Activated T-helper 1 cell treated with anti-CD3 and anti-CD28 coated beads, Interleukin-12 subunit alpha, Interleukin-12 subunit beta, Interleukin-2, Interleukin-4 antibody, amounts not matched to agents 30 ng/mL and 10 ng/mL and 1 ng/mL, durations not matched to agents 14 hours and 24 hours and 36 hours (primary cell): ENCODE data around the gene ERC1. TPM values are rescaled to one million over a fixed set of nuclear protein-coding genes. Genes with fewer than 3 reads are reported as not detected.
"Not testable (repeated sequence)": the region's sequence is repeated elsewhere in the genome, so short reads cannot be mapped to it uniquely, and the experiment has no call there.

Source experiments
- DNase-seq: peaks from one replicate; pipeline ENCODE4 v3.0.0; 2021; ENCODE audit warnings: low spot score
- H3K27ac Mint-ChIP-seq: one replicate; pipeline ENCODE4 v1.8.0; 2021; ENCODE audit warnings: mild to moderate bottlenecking, mixed read lengths
- H3K27me3 Mint-ChIP-seq: one replicate; pipeline ENCODE4 v1.8.0; 2022; ENCODE audit warnings: mild to moderate bottlenecking, moderate library complexity, mixed read lengths; ENCODE audit not compliant: insufficient read depth
- H3K36me3 Mint-ChIP-seq: one replicate; pipeline ENCODE4 v1.8.0; 2021; ENCODE audit warnings: low read depth, mixed read lengths
- H3K4me1 Mint-ChIP-seq: one replicate; pipeline ENCODE4 v1.8.0; 2021; ENCODE audit warnings: low read depth, mixed read lengths
- H3K4me3 Mint-ChIP-seq: one replicate; pipeline ENCODE4 v1.8.0; 2021; ENCODE audit warnings: mild to moderate bottlenecking, moderate library complexity, mixed read lengths
- H3K9me3 Mint-ChIP-seq: one replicate; pipeline ENCODE4 v1.8.0; 2021; ENCODE audit warnings: mixed read lengths
- intact Hi-C: fragments of 100-400 bp; cut with micrococcal nuclease; formaldehyde crosslinking; loops from one replicate; pipeline ENCODE4 v1.15.1; 2024
- total RNA-seq: library from RNA; stranded (reverse); gene quantifications from 2 replicates; pipeline ENCODE4 v1.2.3, GENCODE V29; 2022

ERC1 gene
- total RNA-seq, 1 donor from 2014 or later: 33.6 TPM

GRCh38 chr12:1176191-1176590, 185.2 kb downstream of the ERC1 start:
- intact Hi-C loops: no loop called here
- no peak for DNase-seq
- Mint-ChIP-seq H3K4me3 (no peak overlapping the region), H3K9me3 (peaks cover 7% of the 10 kb centered on the region), H3K36me3 (peaks cover 3% of the 10 kb centered on the region), H3K27me3 (no peaks in the 10 kb centered on the region), H3K4me1 (no peaks in the 10 kb centered on the region), H3K27ac (no peak overlapping the region)

DNA sequence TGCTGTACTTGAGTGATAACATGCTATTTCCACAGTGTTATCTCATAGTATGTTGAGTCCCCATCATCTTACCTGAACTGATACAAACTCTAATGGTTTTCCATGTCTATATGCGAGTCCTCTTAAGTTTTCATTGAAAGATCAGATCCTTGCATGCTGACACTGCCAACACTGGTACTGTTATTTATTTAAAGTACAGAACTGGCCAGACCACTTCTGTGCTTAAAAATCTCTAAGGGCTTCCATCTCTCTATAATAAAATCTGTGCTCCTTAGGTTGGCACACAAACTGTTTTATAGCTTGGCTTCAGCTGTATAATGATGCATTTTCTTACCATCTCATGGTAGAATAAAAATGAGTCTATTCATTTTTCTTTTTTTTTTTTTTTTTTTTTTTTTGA, 188.1 kb downstream of the ERC1 start:
- no peak for DNase-seq
- Mint-ChIP-seq H3K4me3 (no peak overlapping the region), H3K27me3 (no peaks in the 10 kb centered on the region), H3K9me3 (peaks cover 7% of the 10 kb centered on the region), H3K4me1 (no peaks in the 10 kb centered on the region), H3K36me3 (peaks cover 8% of the 10 kb centered on the region), H3K27ac (no peak overlapping the region)
- intact Hi-C loops: no loop called here

DNA sequence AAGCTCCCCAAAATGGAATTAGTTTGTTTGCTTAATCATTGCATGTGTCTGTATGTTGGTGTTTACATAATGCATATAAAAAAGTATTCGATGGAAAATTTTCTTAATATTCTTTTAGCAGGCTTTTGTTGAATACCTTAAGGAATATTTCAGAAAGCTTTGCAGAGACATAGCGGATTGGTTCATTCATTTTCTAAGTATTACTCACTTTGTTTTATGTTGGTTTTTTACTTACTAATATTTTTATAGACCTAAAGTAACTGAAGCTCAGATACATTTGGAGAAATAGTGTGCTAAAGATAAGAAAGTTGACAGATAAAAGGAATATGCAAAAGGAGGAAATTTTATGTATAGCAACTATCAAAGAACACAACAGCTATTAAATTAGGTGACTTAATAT, 191.0 kb downstream of the ERC1 start:
- DNase-seq: no peak
- peaks cover 7% of the 10 kb centered on the region for H3K9me3 Mint-ChIP-seq
- H3K4me3 Mint-ChIP-seq: no peak overlapping the region
- intact Hi-C loops: no loop called here
- H3K27me3 Mint-ChIP-seq: no peaks in the 10 kb centered on the region
- peaks cover 13% of the 10 kb centered on the region for H3K36me3 Mint-ChIP-seq
- peaks cover 4% of the 10 kb centered on the region for H3K4me1 Mint-ChIP-seq
- H3K27ac Mint-ChIP-seq: no peak overlapping the region

DNA sequence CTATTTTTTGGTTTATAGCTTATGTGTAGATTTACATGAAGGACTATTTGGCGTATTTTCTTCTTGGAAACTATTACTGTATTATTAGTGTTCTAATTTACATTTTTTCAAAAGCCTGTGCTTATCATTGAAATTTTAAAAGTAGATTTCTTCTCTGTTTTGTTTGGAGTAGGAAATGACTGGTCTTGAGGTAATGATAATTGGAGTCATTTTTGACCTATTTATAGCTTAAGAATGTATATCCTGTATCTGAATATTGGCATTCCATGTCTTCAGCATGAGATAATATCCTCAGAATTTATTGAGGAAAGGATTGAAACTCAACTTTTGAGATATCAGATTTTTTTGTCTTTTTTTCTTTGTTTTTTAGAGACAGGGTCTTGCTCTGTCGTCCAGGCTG, 193.4 kb downstream of the ERC1 start:
- no peaks in the 10 kb centered on the region for H3K9me3 Mint-ChIP-seq

DNA sequence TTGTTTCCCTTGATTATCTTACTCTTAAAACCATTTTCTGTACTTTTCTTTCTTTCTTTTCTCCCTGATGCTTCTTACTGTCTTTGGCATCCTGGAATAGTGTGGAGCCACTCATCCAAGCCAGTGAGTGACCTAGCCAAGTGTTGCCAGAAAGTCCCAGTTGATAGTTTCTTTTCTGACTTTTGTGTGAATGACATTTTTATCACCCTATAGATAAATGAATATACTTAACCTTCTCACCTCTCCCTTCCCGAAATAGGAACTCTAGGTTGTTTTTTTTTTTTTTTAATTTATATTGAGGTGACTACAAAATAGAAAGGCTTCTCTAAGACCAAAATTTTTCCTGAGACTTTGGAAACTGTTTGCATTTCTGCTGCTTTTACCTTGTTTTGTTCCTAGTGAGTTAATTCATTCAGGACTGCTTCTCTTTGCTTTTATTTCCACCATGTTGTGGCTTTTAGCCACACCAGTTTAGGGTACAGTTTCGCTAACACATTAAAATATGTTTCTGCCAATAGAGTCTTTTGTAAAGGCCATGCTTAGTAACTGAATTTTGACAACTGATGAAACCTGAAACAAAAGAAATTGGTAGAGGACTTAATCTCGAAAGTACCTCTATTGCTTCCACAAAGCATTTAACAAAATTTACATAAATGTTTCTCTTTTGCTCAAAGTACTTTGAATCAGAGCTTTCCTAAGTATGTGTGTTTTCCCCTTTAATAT, 194.6 kb downstream of the ERC1 start:
- no peak overlapping the region for H3K4me3 Mint-ChIP-seq
- no peak overlapping the region for H3K27ac Mint-ChIP-seq
- DNase-seq: no peak
- H3K4me1 Mint-ChIP-seq: peaks cover 4% of the 10 kb centered on the region
- intact Hi-C loops: no loop called here
- peaks cover 21% of the 10 kb centered on the region for H3K36me3 Mint-ChIP-seq
- H3K9me3 Mint-ChIP-seq: no peaks in the 10 kb centered on the region
- no peaks in the 10 kb centered on the region for H3K27me3 Mint-ChIP-seq

More for the DNA sequence above, 193.4 kb downstream of the ERC1 start:
- Mint-ChIP-seq H3K36me3 (peaks cover 17% of the 10 kb centered on the region), H3K27me3 (no peaks in the 10 kb centered on the region), H3K27ac (no peak overlapping the region), H3K4me3 (no peak overlapping the region), H3K4me1 (peaks cover 4% of the 10 kb centered on the region)
- intact Hi-C loops: no loop called here
- DNase-seq: no peak

GRCh38 chr12:1186298-1186697, 195.3 kb downstream of the ERC1 start:
- Mint-ChIP-seq H3K27me3 (no peaks in the 10 kb centered on the region), H3K27ac (no peak overlapping the region), H3K4me1 (peaks cover 4% of the 10 kb centered on the region), H3K4me3 (no peak overlapping the region), H3K9me3 (no peaks in the 10 kb centered on the region), H3K36me3 (peaks cover 21% of the 10 kb centered on the region)
- DNase-seq: no peak
- intact Hi-C loops: no loop called here

GRCh38 chr12:1188016-1188415, 197.0 kb downstream of the ERC1 start:
- intact Hi-C loops: no loop called here
- Mint-ChIP-seq H3K4me1 (peaks cover 4% of the 10 kb centered on the region), H3K27me3 (no peaks in the 10 kb centered on the region), H3K4me3 (no peak overlapping the region), H3K27ac (no peak overlapping the region), H3K36me3 (peaks cover 24% of the 10 kb centered on the region), H3K9me3 (no peaks in the 10 kb centered on the region)
- no peak for DNase-seq

- intact Hi-C loops: no loop called here
- no peaks in the 10 kb centered on the region for H3K9me3 Mint-ChIP-seq
- H3K27me3 Mint-ChIP-seq: no peaks in the 10 kb centered on the region
- H3K4me1 Mint-ChIP-seq: peaks cover 4% of the 10 kb centered on the region
- no peak overlapping the region for H3K27ac Mint-ChIP-seq
- no peak overlapping the region for H3K4me3 Mint-ChIP-seq
- H3K36me3 Mint-ChIP-seq: peaks cover 21% of the 10 kb centered on the region
- no peak for DNase-seq
Observed at GRCh38 chr12:1189163-1189562, 198.1 kb downstream of the ERC1 start.

DNA sequence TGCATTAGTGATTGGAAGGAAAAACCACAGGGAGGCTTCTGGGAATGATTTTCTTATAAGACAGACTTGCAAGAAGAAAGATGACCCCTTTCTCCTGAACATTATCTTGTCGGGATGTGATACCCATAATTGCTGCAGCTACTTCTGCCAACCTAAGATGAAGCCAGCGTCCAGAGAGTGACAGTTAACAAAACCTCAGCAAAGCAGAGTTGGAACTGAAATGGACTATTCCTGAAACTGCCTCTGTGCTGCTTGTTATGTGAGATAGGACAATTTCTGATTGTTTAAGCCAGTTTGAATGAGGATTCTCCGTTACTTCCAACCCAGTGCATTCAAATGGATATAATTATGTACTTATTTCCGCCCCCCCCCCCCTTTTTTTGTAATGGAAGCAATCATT, 204.5 kb downstream of the ERC1 start:
- Mint-ChIP-seq H3K9me3 (peaks cover 15% of the 10 kb centered on the region), H3K27me3 (no peaks in the 10 kb centered on the region), H3K36me3 (peaks cover 19% of the 10 kb centered on the region), H3K4me3 (no peak overlapping the region), H3K4me1 (no peaks in the 10 kb centered on the region), H3K27ac (no peak overlapping the region)
- no peak for DNase-seq
- intact Hi-C loops: no loop called here

- peaks cover 7% of the 10 kb centered on the region for H3K4me1 Mint-ChIP-seq
- H3K27ac Mint-ChIP-seq: no peak overlapping the region
- peaks cover 14% of the 10 kb centered on the region for H3K36me3 Mint-ChIP-seq
- H3K4me3 Mint-ChIP-seq: no peak overlapping the region
- DNase-seq: no peak
- peaks cover 15% of the 10 kb centered on the region for H3K9me3 Mint-ChIP-seq
- H3K27me3 Mint-ChIP-seq: no peaks in the 10 kb centered on the region
- intact Hi-C loops: no loop called here
Observed at GRCh38 chr12:1197264-1198018, 206.4 kb downstream of the ERC1 start.

DNA sequence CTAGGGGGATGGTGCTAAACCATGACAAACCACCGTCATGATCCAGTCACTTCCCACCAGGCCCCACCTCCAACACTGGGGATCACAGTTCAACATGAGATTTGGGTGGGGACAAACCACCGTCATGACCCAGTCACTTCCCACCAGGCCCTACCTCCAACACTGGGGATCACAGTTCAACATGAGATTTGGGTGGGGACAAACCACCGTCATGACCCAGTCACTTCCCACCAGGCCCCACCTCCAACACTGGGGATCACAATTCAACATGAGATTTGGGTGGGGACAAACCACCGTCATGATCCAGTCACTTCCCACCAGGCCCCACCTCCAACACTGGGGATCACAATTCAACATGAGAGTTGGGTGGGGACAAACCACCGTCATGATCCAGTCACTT, 207.8 kb downstream of the ERC1 start:
- intact Hi-C loops, H3K27ac Mint-ChIP-seq, H3K4me1 Mint-ChIP-seq, H3K4me3 Mint-ChIP-seq, DNase-seq, H3K27me3 Mint-ChIP-seq: not testable (repeated sequence)
- Mint-ChIP-seq H3K9me3 (peaks cover 15% of the 10 kb centered on the region), H3K36me3 (peaks cover 14% of the 10 kb centered on the region)

DNA sequence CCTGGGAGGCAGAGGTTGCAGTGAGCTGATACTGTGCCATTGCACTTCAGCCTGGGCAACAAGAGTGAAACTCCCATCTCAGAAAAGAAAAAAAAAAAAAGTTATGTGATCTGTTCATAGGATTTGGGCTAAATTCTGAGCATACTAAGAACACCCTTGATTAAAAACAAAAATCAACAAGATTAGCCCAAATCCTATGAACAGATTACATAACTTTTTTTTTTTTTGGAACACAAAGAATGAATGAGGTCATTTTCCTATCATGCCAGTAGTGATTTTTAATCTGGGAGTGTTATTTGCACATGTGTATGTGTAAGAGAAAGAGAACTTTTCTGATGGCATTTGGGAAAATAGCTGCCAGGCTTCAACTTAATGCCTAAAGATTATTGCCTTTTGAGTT, 208.7 kb downstream of the ERC1 start:
- Mint-ChIP-seq H3K9me3 (peaks cover 15% of the 10 kb centered on the region), H3K27me3 (no peaks in the 10 kb centered on the region)

DNA sequence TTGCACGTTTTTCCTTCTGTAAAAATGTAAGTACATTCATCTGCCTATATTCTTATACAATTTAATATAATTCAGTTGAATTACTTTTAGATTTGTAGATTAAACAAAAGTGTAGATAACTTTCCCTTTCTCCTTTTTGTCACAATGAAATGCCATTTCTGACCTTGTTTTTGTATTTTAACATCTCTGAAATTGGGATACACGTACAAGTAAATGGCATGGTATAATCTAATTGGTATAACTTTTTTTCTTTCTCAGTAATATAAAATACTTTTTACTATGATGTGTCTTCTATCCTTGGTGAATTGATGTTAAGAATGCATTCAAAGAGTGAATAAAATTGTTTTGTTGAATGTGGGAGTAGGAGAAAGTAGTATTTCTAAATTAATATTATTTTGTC, 210.0 kb downstream of the ERC1 start:
- H3K4me3 Mint-ChIP-seq: no peak overlapping the region
- H3K36me3 Mint-ChIP-seq: peaks cover 12% of the 10 kb centered on the region
- no peaks in the 10 kb centered on the region for H3K27me3 Mint-ChIP-seq
- peaks cover 7% of the 10 kb centered on the region for H3K4me1 Mint-ChIP-seq
- no peak overlapping the region for H3K27ac Mint-ChIP-seq
- peaks cover 15% of the 10 kb centered on the region for H3K9me3 Mint-ChIP-seq
- no peak for DNase-seq
- intact Hi-C loops: loop anchor here (5.0 kb wide), 2 partner anchors 331 to 391 kb away; partner anchors contain the start of gene FBXL14

More for the DNA sequence above, 208.7 kb downstream of the ERC1 start:
- no peak for DNase-seq
- Mint-ChIP-seq H3K36me3 (peaks cover 14% of the 10 kb centered on the region), H3K4me1 (peaks cover 7% of the 10 kb centered on the region), H3K4me3 (no peak overlapping the region), H3K27ac (no peak overlapping the region)
- intact Hi-C loops: loop anchor here (5.0 kb wide), 2 partner anchors 333 to 393 kb away; partner anchors contain the start of gene FBXL14
